ENCODE results near the gene CTPS2.

GRCh38 chrX:16743604-16744325, 31.3 kb upstream of the CTPS2 start:
- TF ChIP-seq TARDBP (IDR thresholded peaks at IDR 0.05; ENCODE audit: borderline replicate concordance) (no peak), ZSCAN29 (IDR thresholded peaks at IDR 0.05) (no peak), SKIL (IDR thresholded peaks at IDR 0.05; ENCODE audit: low read depth, poor library complexity, severe bottlenecking) (no peak), ZBTB4 (CRISPR knock-in tag; IDR thresholded peaks at IDR 0.05) (no peak), MYC (IDR thresholded peaks at IDR 0.05; ENCODE audit: insufficient read depth, insufficient read length, insufficient replicate concordance, low read length, severe bottlenecking) (no peak), PRDM15 (CRISPR knock-in tag; IDR thresholded peaks at IDR 0.05) (no peak), CTCF (IDR thresholded peaks at IDR 0.05 in 2 of 3, conservative IDR thresholded peaks at IDR 0.05 in 1 of 3; ENCODE audit: control insufficient read depth in 2 of 3, extremely low read depth in 1 of 3, insufficient read depth in 1 of 3, low read depth in 3 of 3, low read length in 3 of 3) (no peak), TCF7 (IDR thresholded peaks at IDR 0.05; ENCODE audit: borderline replicate concordance) (no peak), GABPA (IDR thresholded peaks at IDR 0.05; ENCODE audit: low read depth) (no peak), BHLHE40 (IDR thresholded peaks at IDR 0.05; ENCODE audit: borderline replicate concordance in 1 of 2, low read depth in 2 of 2, low read length in 1 of 2) (no peak), HCFC1 (IDR thresholded peaks at IDR 0.05; ENCODE audit: low read length) (no peak), POLR2A (IDR thresholded peaks at IDR 0.05; ENCODE audit: low read depth, low read length) (no peak), NR2F1 (conservative IDR thresholded peaks at IDR 0.05) (no peak)
